A673 (cell line): Measurements from ENCODE around the gene KCP. TPM values are rescaled to one million over a fixed set of nuclear protein-coding genes. Genes with fewer than 3 reads are reported as not detected.

Source experiments
- BruUV-seq: library from RNA; stranded (reverse); fragments of 400-500 nt; replicated peaks from 2 replicates; lab custom pipeline; 2021; lab: Mats Ljungman, UMichigan
- CTCF ChIA-PET: fragments of 300-600 bp; sonication (Branson Sonifier 250); formaldehyde crosslinking; loops from one replicate; lab custom pipeline; 2022; ENCODE audit warnings: antibody characterized with exemption; lab: Charles Lee
- POLR2A ChIA-PET: fragments of 300-600 bp; sonication (Branson Sonifier 250); formaldehyde crosslinking; loops from one replicate; lab custom pipeline; 2022; ENCODE audit warnings: antibody characterized with exemption; ENCODE audit not compliant: low non-redundant PET; lab: Charles Lee
- DNase-seq: peaks from one replicate; pipeline ENCODE4 v3.0.0-alpha.2; 2015; ENCODE audit warnings: low spot score
- H3K27ac ChIP-seq: fragments of 200-600 bp; sonication (generic); 2 replicates; pipeline ENCODE4 v1.5.1; 2016; ENCODE audit warnings: mixed run types, low read depth, mild to moderate bottlenecking, mixed read lengths, antibody characterized with exemption, low read length; ENCODE audit not compliant: poor library complexity, severe bottlenecking
- H3K27me3 ChIP-seq: fragments of 200-600 bp; sonication (generic); replicated peaks from 2 replicates; pipeline ENCODE4 v1.6.1; 2017; ENCODE audit warnings: mixed run types, low read depth, mild to moderate bottlenecking, mixed read lengths, antibody characterized with exemption, low read length; ENCODE audit not compliant: insufficient read depth, poor library complexity
- H3K36me3 ChIP-seq: fragments of 200-600 bp; sonication (generic); 2 replicates; pipeline ENCODE4 v1.6.1; 2016; ENCODE audit warnings: mixed run types, mild to moderate bottlenecking, mixed read lengths, antibody characterized with exemption, low read length; ENCODE audit not compliant: insufficient read depth, poor library complexity, severe bottlenecking
- H3K4me1 ChIP-seq: fragments of 200-600 bp; sonication (generic); 2 replicates; pipeline ENCODE4 v1.6.1; 2017; ENCODE audit warnings: mixed run types, mild to moderate bottlenecking, mixed read lengths, antibody characterized with exemption, low read length; ENCODE audit not compliant: insufficient read depth, poor library complexity, severe bottlenecking
- H3K4me3 ChIP-seq: fragments of 200-600 bp; sonication (generic); 2 replicates; pipeline ENCODE4 v1.5.1; 2016; ENCODE audit warnings: low read depth, mixed run types, mild to moderate bottlenecking, mixed read lengths, low read length; ENCODE audit not compliant: poor library complexity, severe bottlenecking
- H3K9me3 ChIP-seq: fragments of 200-600 bp; sonication (generic); 2 replicates; pipeline ENCODE4 v1.6.1; 2016; ENCODE audit warnings: mixed run types, low read depth, mild to moderate bottlenecking, mixed read lengths, antibody characterized with exemption, low read length; ENCODE audit not compliant: poor library complexity, severe bottlenecking
- EZH2 ChIP-seq: fragments of 200-600 bp; sonication (generic); IDR thresholded peaks from 2 replicates; pipeline ENCODE4 v1.6.1; 2017; ENCODE audit warnings: borderline replicate concordance, low read depth, mild to moderate bottlenecking, mixed read lengths, antibody characterized with exemption, low read length; ENCODE audit not compliant: poor library complexity, severe bottlenecking
- intact Hi-C: fragments of 100-400 bp; cut with micrococcal nuclease; formaldehyde crosslinking; loops from one replicate; pipeline ENCODE4 v1.10.0; 2022; ENCODE audit not compliant: unreplicated experiment
- total RNA-seq: library from RNA; stranded (reverse); gene quantifications from 2 replicates; pipeline ENCODE4 v1.2.3, GENCODE V29; 2021
- TF ChIP-seq, protein P1 (sequence below): fragments of 300-800, 200-600 bp; sonication (generic); conservative IDR thresholded peaks from 2 replicates; pipeline ENCODE4 v1.5.1; 2017; ENCODE audit warnings: low read depth, mild to moderate bottlenecking, antibody characterized with exemption, low read length, moderate library complexity, mixed read lengths

The KCP gene
- total RNA-seq, 1 experiment from 2014 or later, result not detected

GRCh38 chr7:128915841-128916642, 5.5 kb upstream of the KCP start:
- no peaks in the 10 kb centered on the region for H3K9me3 ChIP-seq
- BruUV-seq, result no TSS peak
- TF ChIP-seq EZH2, result no peak
- TF ChIP-seq, protein P1, sequence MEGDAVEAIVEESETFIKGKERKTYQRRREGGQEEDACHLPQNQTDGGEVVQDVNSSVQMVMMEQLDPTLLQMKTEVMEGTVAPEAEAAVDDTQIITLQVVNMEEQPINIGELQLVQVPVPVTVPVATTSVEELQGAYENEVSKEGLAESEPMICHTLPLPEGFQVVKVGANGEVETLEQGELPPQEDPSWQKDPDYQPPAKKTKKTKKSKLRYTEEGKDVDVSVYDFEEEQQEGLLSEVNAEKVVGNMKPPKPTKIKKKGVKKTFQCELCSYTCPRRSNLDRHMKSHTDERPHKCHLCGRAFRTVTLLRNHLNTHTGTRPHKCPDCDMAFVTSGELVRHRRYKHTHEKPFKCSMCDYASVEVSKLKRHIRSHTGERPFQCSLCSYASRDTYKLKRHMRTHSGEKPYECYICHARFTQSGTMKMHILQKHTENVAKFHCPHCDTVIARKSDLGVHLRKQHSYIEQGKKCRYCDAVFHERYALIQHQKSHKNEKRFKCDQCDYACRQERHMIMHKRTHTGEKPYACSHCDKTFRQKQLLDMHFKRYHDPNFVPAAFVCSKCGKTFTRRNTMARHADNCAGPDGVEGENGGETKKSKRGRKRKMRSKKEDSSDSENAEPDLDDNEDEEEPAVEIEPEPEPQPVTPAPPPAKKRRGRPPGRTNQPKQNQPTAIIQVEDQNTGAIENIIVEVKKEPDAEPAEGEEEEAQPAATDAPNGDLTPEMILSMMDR, result no peak
- ChIA-PET POLR2A (no interaction called here), CTCF (no interaction called here)
- H3K27me3 ChIP-seq, result peaks cover 3% of the 10 kb centered on the region
- no peaks in the 10 kb centered on the region for H3K4me1 ChIP-seq
- intact Hi-C loops, result no loop called here
- DNase-seq, result no peak
- H3K36me3 ChIP-seq, result no peaks in the 10 kb centered on the region
- no peak overlapping the region for H3K4me3 ChIP-seq
- no peak overlapping the region for H3K27ac ChIP-seq

- CTCF ChIA-PET, result no interaction called here
These were observed 4.8 kb upstream of the KCP start for GRCh38 chr7:128915271-128915819.

DNA sequence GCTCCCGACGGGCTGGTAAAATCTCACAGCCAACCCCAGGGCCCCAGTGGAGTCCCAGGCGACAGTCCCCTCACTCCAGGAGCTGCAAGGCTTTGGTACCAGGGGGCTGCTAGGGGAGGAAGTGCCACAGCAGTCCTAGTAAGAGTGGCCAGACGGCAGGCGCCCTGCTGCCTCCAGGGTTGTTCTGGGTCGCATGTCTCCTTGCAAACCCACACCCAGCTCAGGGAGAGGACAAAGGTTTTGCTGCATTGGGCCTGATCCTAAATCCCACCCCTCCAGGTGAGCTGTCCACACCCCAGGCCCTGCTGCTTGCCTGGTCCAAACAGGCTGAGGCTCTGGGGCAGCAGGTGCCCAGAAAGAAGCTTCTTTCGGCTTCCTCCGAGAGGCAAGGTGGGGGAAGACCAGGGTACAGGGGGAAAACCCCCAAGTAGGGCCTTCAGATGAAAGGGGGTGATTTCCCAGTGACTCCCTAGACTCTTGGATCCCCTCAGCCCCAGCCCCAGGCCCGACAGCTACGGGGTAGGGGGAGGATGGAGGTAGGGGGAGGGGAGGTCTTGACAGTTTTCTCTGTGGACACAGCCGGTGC, 4.2 kb upstream of the KCP start:
- intact Hi-C loops, result no loop called here
- H3K9me3 ChIP-seq, result no peaks in the 10 kb centered on the region
- BruUV-seq, result no TSS peak
- no peak for DNase-seq
- H3K4me1 ChIP-seq, result no peaks in the 10 kb centered on the region
- POLR2A ChIA-PET, result no interaction called here
- no peak overlapping the region for H3K27ac ChIP-seq
- no peak for TF ChIP-seq EZH2
- TF ChIP-seq, protein P1, result no peak
- H3K4me3 ChIP-seq, result no peak overlapping the region
- no peaks in the 10 kb centered on the region for H3K36me3 ChIP-seq
- peaks cover 3% of the 10 kb centered on the region for H3K27me3 ChIP-seq
- CTCF ChIA-PET, result interaction anchor here (0.6 kb wide), 1 partner anchor 307 kb away, joined by 4 read pairs; no protein-coding TSS in a partner anchor

More at GRCh38 chr7:128915271-128915819, 4.8 kb upstream of the KCP start:
- POLR2A ChIA-PET, result no interaction called here
- Histone ChIP-seq H3K36me3 (no peaks in the 10 kb centered on the region), H3K27ac (no peak overlapping the region), H3K4me3 (no peak overlapping the region), H3K27me3 (peaks cover 3% of the 10 kb centered on the region), H3K9me3 (no peaks in the 10 kb centered on the region), H3K4me1 (no peaks in the 10 kb centered on the region)
- no TSS peak for BruUV-seq
- intact Hi-C loops, result no loop called here
- no peak for TF ChIP-seq EZH2
- TF ChIP-seq, protein P1, result no peak
- no peak for DNase-seq
